HepG2 (cell line): ENCODE data around the gene ACE. TPM values are rescaled to one million over a fixed set of nuclear protein-coding genes. Genes with fewer than 3 reads are reported as not detected.

ENCODE experiments used
- ATF7 ChIP-seq, 2 experiments: fragments of 450-650 bp in 1 of 2; sonication (generic) in 1 of 2; formaldehyde crosslinking in 1 of 2; IDR thresholded peaks; 2 replicates each; pipeline versions ENCODE4 v1.4.0 to v1.6.1; 2016 to 2020; ENCODE audit warnings: antibody characterized with exemption in 1 of 2, mild to moderate bottlenecking in 1 of 2, missing genetic modification reagents in 1 of 2
- CBX2 ChIP-seq, 2 experiments: fragments of 200-600 bp in 1 of 2; sonication (generic); formaldehyde crosslinking in 1 of 2; IDR thresholded peaks; 2 replicates each; pipeline versions ENCODE4 v1.7.0 to v1.8.1; 2018 to 2022; ENCODE audit warnings: low read depth in 2 of 2, low read length in 1 of 2, mild to moderate bottlenecking in 1 of 2, missing genetic modification reagents in 1 of 2
- GATA4 ChIP-seq: sonication (generic); IDR thresholded peaks from 2 replicates; pipeline ENCODE4 v1.6.1; 2016; ENCODE audit warnings: antibody characterized with exemption, low read depth, borderline replicate concordance
- HMGA1 ChIP-seq: sonication (generic); formaldehyde crosslinking; conservative IDR thresholded peaks from 2 replicates; pipeline ENCODE4 v1.4.0; 2020; ENCODE audit warnings: missing genetic modification reagents
- SMAD9 ChIP-seq: sonication (generic); formaldehyde crosslinking; IDR thresholded peaks from 2 replicates; pipeline ENCODE4 v1.5.1; 2020; ENCODE audit warnings: mild to moderate bottlenecking, missing genetic modification reagents
- ZBTB2 ChIP-seq: sonication (generic); formaldehyde crosslinking; IDR thresholded peaks from 2 replicates; pipeline ENCODE4 v1.8.0; 2022; ENCODE audit warnings: low read depth, missing genetic modification reagents
- ZFAT ChIP-seq: sonication (generic); formaldehyde crosslinking; conservative IDR thresholded peaks from 2 replicates; pipeline ENCODE4 v1.8.1; 2023; ENCODE audit warnings: missing genetic modification reagents, inconsistent platforms
- ZFY ChIP-seq: sonication (generic); formaldehyde crosslinking; IDR thresholded peaks from 2 replicates; pipeline ENCODE4 v1.4.0; 2020; ENCODE audit warnings: missing genetic modification reagents
- ZHX2 ChIP-seq, 2 experiments: sonication (generic) in 1 of 2; formaldehyde crosslinking in 1 of 2; IDR thresholded peaks; 2 replicates each; pipeline versions ENCODE4 v1.6.1 to v1.9.0; 2014 to 2022; ENCODE audit warnings: antibody characterized with exemption in 1 of 2, borderline replicate concordance in 1 of 2, inconsistent platforms in 1 of 2, low read depth in 1 of 2, missing genetic modification reagents in 1 of 2
- ZKSCAN5 ChIP-seq: sonication (generic); formaldehyde crosslinking; IDR thresholded peaks from 2 replicates; pipeline ENCODE4 v1.5.1; 2020; ENCODE audit warnings: mild to moderate bottlenecking, missing genetic modification reagents
- ZNF317 ChIP-seq: sonication (generic); formaldehyde crosslinking; IDR thresholded peaks from 2 replicates; pipeline ENCODE4 v1.5.0; 2020; ENCODE audit warnings: mild to moderate bottlenecking, missing genetic modification reagents
- ZNF563 ChIP-seq: sonication (generic); formaldehyde crosslinking; IDR thresholded peaks from 2 replicates; pipeline ENCODE4 v1.8.0; 2022; ENCODE audit warnings: mild to moderate bottlenecking, moderate library complexity, missing genetic modification reagents
- polyA plus RNA-seq, 8 experiments: library from polyadenylated mRNA; depleted of rRNA in 3 of 8; stranded (reverse) in 7 of 8; unstranded in 1 of 8; fragments of >200 nt; fragmentation: Illumina TruSeq in 4 of 8; extraction: Trizol in 4 of 8; gene quantifications; 2 replicates each; pipeline versions ENCODE4 v1.2.1 to v1.2.3, GENCODE V29; 2011 to 2016; ENCODE audit warnings: low read depth in 4 of 8, missing spikeins in 1 of 8, mixed read lengths in 1 of 8; ENCODE audit not compliant: insufficient read depth in 1 of 8
- total RNA-seq, 5 experiments: library from RNA; depleted of rRNA; stranded (reverse); fragments of >200 nt; fragmentation: Illumina TruSeq; extraction: Trizol; gene quantifications; 2 replicates each; pipeline ENCODE4 v1.2.3, GENCODE V29; 2016; ENCODE audit warnings: low read depth in 1 of 5
- TF ChIP-seq, protein P1 (sequence below): sonication (generic); formaldehyde crosslinking; IDR thresholded peaks from 2 replicates; pipeline ENCODE4 v1.4.0; 2020; ENCODE audit warnings: missing genetic modification reagents, borderline replicate concordance
- TF ChIP-seq, protein P2 (sequence below): sonication (generic); formaldehyde crosslinking; IDR thresholded peaks from 2 replicates; pipeline ENCODE4 v1.4.0; 2020; ENCODE audit warnings: missing genetic modification reagents, mild to moderate bottlenecking, borderline replicate concordance

Gene ACE
- total and polyA plus RNA-seq, 2 of the 13 experiments (the other 11 are each of a cell fraction or from before 2014, with no cell fraction given): 0.08 to 0.13 TPM

DNA sequence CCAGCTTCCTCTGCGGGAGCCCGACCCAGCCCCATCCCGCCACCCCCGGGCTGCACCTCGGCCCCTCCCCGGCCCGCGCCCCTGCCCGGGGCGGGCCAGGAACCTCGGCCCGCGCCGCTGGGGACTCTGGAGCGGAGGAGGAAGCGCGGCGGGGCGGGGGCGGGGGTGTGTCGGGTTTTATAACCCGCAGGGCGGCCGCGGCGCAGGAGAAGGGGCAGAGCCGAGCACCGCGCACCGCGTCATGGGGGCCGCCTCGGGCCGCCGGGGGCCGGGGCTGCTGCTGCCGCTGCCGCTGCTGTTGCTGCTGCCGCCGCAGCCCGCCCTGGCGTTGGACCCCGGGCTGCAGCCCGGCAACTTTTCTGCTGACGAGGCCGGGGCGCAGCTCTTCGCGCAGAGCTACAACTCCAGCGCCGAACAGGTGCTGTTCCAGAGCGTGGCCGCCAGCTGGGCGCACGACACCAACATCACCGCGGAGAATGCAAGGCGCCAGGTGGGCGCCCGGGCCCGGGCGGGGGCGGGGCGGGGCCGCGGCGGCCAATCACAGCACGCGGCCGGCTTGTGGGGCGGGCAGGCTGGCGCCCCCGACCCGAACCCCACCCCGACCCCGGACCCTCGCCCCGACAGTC lies at the start of gene ACE (continued):
- TF ChIP-seq ZHX2 (IDR thresholded peaks at IDR 0.05; ENCODE audit: low read depth) (no peak), ZHX2 (CRISPR knock-in tag; IDR thresholded peaks at IDR 0.05; ENCODE audit: borderline replicate concordance) (no peak), ZFY (peak; percentile 47), ZNF317 (CRISPR knock-in tag) (no peak), ZFAT (no peak), SMAD9 (CRISPR knock-in tag) (no peak), ZBTB2 (CRISPR knock-in tag) (no peak), ATF7 (IDR thresholded peaks at IDR 0.05) (no peak), ATF7 (CRISPR knock-in tag; IDR thresholded peaks at IDR 0.05) (no peak), ZNF563 (peak; percentile 64; the same call in 1 of the 2 replicates), HMGA1 (CRISPR knock-in tag) (no peak), GATA4 (no peak), ZKSCAN5 (CRISPR knock-in tag) (no peak), CBX2 (IDR thresholded peaks at IDR 0.05; ENCODE audit: low read depth, low read length) (no peak), CBX2 (CRISPR knock-in tag; IDR thresholded peaks at IDR 0.05; ENCODE audit: low read depth) (no peak)
- TF ChIP-seq, protein P1, sequence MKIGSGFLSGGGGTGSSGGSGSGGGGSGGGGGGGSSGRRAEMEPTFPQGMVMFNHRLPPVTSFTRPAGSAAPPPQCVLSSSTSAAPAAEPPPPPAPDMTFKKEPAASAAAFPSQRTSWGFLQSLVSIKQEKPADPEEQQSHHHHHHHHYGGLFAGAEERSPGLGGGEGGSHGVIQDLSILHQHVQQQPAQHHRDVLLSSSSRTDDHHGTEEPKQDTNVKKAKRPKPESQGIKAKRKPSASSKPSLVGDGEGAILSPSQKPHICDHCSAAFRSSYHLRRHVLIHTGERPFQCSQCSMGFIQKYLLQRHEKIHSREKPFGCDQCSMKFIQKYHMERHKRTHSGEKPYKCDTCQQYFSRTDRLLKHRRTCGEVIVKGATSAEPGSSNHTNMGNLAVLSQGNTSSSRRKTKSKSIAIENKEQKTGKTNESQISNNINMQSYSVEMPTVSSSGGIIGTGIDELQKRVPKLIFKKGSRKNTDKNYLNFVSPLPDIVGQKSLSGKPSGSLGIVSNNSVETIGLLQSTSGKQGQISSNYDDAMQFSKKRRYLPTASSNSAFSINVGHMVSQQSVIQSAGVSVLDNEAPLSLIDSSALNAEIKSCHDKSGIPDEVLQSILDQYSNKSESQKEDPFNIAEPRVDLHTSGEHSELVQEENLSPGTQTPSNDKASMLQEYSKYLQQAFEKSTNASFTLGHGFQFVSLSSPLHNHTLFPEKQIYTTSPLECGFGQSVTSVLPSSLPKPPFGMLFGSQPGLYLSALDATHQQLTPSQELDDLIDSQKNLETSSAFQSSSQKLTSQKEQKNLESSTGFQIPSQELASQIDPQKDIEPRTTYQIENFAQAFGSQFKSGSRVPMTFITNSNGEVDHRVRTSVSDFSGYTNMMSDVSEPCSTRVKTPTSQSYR (CRISPR knock-in tag): no peak
- TF ChIP-seq, protein P2, sequence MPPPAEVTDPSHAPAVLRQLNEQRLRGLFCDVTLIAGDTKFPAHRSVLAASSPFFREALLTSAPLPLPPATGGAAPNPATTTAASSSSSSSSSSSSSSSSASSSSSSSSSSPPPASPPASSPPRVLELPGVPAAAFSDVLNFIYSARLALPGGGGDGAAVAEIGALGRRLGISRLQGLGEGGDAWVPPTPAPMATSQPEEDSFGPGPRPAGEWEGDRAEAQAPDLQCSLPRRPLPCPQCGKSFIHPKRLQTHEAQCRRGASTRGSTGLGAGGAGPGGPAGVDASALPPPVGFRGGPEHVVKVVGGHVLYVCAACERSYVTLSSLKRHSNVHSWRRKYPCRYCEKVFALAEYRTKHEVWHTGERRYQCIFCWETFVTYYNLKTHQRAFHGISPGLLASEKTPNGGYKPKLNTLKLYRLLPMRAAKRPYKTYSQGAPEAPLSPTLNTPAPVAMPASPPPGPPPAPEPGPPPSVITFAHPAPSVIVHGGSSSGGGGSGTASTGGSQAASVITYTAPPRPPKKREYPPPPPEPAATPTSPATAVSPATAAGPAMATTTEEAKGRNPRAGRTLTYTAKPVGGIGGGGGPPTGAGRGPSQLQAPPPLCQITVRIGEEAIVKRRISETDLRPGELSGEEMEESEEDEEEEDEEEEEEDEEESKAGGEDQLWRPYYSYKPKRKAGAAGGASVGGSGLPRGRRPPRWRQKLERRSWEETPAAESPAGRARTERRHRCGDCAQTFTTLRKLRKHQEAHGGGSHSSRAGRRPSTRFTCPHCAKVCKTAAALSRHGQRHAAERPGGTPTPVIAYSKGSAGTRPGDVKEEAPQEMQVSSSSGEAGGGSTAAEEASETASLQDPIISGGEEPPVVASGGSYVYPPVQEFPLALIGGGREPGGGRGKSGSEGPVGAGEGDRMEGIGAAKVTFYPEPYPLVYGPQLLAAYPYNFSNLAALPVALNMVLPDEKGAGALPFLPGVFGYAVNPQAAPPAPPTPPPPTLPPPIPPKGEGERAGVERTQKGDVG: no peak
